NCI-H446 (cell line): ENCODE results near the gene DPH6.

Experiments
- DNase-seq, 2 experiments: peaks; one replicate each; lab custom pipeline; 2025; lab: John Stamatoyannopoulos, UW

Gene DPH6

GRCh38 chr15:35540885-35541284 is 5.1 kb downstream of the DPH6 start:
- no peak for DNase-seq

- no peak for DNase-seq
Observed at GRCh38 chr15:35540021-35540420, 5.9 kb downstream of the DPH6 start.

- no peak for DNase-seq
Observed at GRCh38 chr15:35535365-35535916, 10.5 kb downstream of the DPH6 start.

GRCh38 chr15:35533130-35534110 is 12.5 kb downstream of the DPH6 start:
- no peak for DNase-seq

- peak in 1 of 2 experiments; percentile 64 for DNase-seq
Observed at GRCh38 chr15:35530698-35531097, 15.3 kb downstream of the DPH6 start.

- no peak for DNase-seq
Observed at GRCh38 chr15:35529784-35530183, 16.2 kb downstream of the DPH6 start.

GRCh38 chr15:35522061-35522460 is 23.9 kb downstream of the DPH6 start:
- DNase-seq = no peak

GRCh38 chr15:35519541-35520149 is 26.3 kb downstream of the DPH6 start:
- DNase-seq = peak; percentile 15 to 71

GRCh38 chr15:35519052-35519451 is 26.9 kb downstream of the DPH6 start:
- no peak for DNase-seq

- no peak for DNase-seq
Observed at GRCh38 chr15:35514759-35515158, 31.2 kb downstream of the DPH6 start.

GRCh38 chr15:35507932-35508638 is 37.9 kb downstream of the DPH6 start:
- DNase-seq = no peak

GRCh38 chr15:35506272-35506870 is 39.6 kb downstream of the DPH6 start:
- no peak for DNase-seq

GRCh38 chr15:35505809-35506208 is 40.2 kb downstream of the DPH6 start:
- DNase-seq = no peak

GRCh38 chr15:35505141-35505540 is 40.8 kb downstream of the DPH6 start:
- DNase-seq = no peak

- DNase-seq = no peak
Observed at GRCh38 chr15:35499723-35500122, 46.2 kb downstream of the DPH6 start.

- no peak for DNase-seq
Observed at GRCh38 chr15:35496585-35496984, 49.4 kb downstream of the DPH6 start.

- DNase-seq = no peak
Observed at GRCh38 chr15:35495080-35495479, 50.9 kb downstream of the DPH6 start.

GRCh38 chr15:35491999-35492398 is 54.0 kb downstream of the DPH6 start:
- DNase-seq = no peak

- DNase-seq = no peak
Observed at GRCh38 chr15:35491173-35491572, 54.8 kb downstream of the DPH6 start.

GRCh38 chr15:35490511-35490910 is 55.5 kb downstream of the DPH6 start:
- no peak for DNase-seq

GRCh38 chr15:35487417-35487816 is 58.5 kb downstream of the DPH6 start:
- no peak for DNase-seq

GRCh38 chr15:35486296-35486695 is 59.7 kb downstream of the DPH6 start:
- no peak for DNase-seq
